ENCODE data around the gene ASB5. TPM values are rescaled to one million over a fixed set of nuclear protein-coding genes. Genes with fewer than 3 reads are reported as not detected.

Gene ASB5
- total and polyA plus RNA-seq, 2 of the 8 experiments (the other 6 are each of a cell fraction or from before 2014, with no cell fraction given): 0.02 TPM; not detected in 1

DNA sequence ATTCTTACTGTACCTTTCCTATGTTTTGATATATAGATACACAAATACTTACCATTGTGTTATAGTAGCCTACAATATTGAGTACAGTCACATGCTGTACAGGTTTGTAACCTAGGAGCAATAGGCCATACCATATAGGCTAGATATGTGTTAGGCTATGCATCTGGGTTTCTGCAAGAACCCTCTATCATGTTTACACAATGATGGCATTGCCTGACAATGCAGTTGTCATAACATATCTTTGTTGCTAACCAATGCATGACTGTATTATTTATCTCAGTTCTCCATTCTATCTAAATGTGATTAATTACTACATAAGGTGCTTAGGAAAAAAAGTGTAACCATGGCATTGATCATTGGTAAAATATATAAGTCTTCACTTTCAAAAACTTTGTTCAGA lies 40.8 kb upstream of the ASB5 start:
- Histone ChIP-seq H2BK120ac (replicated peaks; ENCODE audit: low read depth, low read length) (no peak overlapping the region), H3K4me3 (ENCODE audit: extremely low read depth in 1 of 4, insufficient read depth in 2 of 4, low read depth in 3 of 4, low read length in 4 of 4) (no peak overlapping the region), H3K14ac (ENCODE audit: insufficient read length) (no peak overlapping the region), H3K79me1 (ENCODE audit: low read depth, low read length) (no peaks in the 10 kb centered on the region), H3K56ac (replicated peaks; ENCODE audit: insufficient read length, low read depth, low read length) (no peak overlapping the region), H4K91ac (replicated peaks; ENCODE audit: insufficient read length, low read length) (no peak overlapping the region), H4K20me1 (replicated peaks in 1 of 2; ENCODE audit: control insufficient read depth in 1 of 2, insufficient read depth in 2 of 2, low read length in 2 of 2) (no peaks in the 10 kb centered on the region), H3K79me2 (ENCODE audit: control insufficient read depth in 1 of 2, insufficient read depth in 2 of 2, low read length in 2 of 2) (no peaks in the 10 kb centered on the region), H2BK5ac (ENCODE audit: low read depth, low read length) (no peak overlapping the region), H2BK15ac (ENCODE audit: low read length) (no peak overlapping the region), H2BK20ac (ENCODE audit: low read length) (no peak overlapping the region), H2BK12ac (ENCODE audit: low read depth, low read length) (no peak overlapping the region), H3K9ac (replicated peaks in 1 of 4; ENCODE audit: extremely low read depth in 1 of 4, low read depth in 3 of 4, low read length in 3 of 4) (no peak overlapping the region), H3K27ac (ENCODE audit: low read depth, low read length) (no peak overlapping the region), H3K23ac (ENCODE audit: insufficient read length) (no peak overlapping the region), H2AK5ac (ENCODE audit: low read depth, low read length) (no peak overlapping the region), H3K9me3 (ENCODE audit: insufficient read depth in 2 of 2, low read depth in 1 of 2, low read length in 1 of 2) (no peaks in the 10 kb centered on the region), H3K23me2 (ENCODE audit: low read depth, low read length) (no peaks in the 10 kb centered on the region), H4K8ac (ENCODE audit: extremely low read depth, insufficient read depth, low read length) (no peak overlapping the region), H4K5ac (ENCODE audit: insufficient read length, low read depth, low read length) (no peak overlapping the region), H3K18ac (ENCODE audit: extremely low read depth, low read length) (no peak overlapping the region), H2AFZ (ENCODE audit: low read length) (no peak overlapping the region), H3K36me3 (ENCODE audit: control insufficient read depth in 2 of 4, insufficient read depth in 4 of 4, low read length in 3 of 4) (no peaks in the 10 kb centered on the region; a peak in 1 of 8 replicates), H3K4me2 (ENCODE audit: insufficient read depth in 1 of 2, low read depth in 2 of 2, low read length in 2 of 2) (no peak overlapping the region), H3K27me3 (replicated peaks in 1 of 4; ENCODE audit: control insufficient read depth in 3 of 4, extremely low read depth in 1 of 4, insufficient read depth in 3 of 4, low read length in 3 of 4) (peaks cover 0 to 5% (median 3%) of the 10 kb centered on the region in 4 experiments; a peak in 3 of 7 replicates), H3K4ac (replicated peaks; ENCODE audit: insufficient read length, low read depth, low read length) (no peak overlapping the region), H3K4me1 (replicated peaks in 1 of 4; ENCODE audit: control insufficient read depth in 3 of 4, insufficient read depth in 4 of 4, low read length in 3 of 4) (no peaks in the 10 kb centered on the region)
- DNase-seq (ENCODE audit: low read depth in 1 of 2, low spot score in 2 of 2) (no peak), FAIRE-seq (no peak)
- TF ChIP-seq TAF7 (optimal IDR thresholded peaks at IDR 0.05; ENCODE audit: borderline replicate concordance, low read depth, low read length): no peak
- no peak for TF ChIP-seq SIN3A (conservative IDR thresholded peaks at IDR 0.05 in 1 of 2, IDR thresholded peaks at IDR 0.05 in 1 of 2; ENCODE audit: low read depth in 1 of 2, low read length in 2 of 2)
- TF ChIP-seq, protein P1, sequence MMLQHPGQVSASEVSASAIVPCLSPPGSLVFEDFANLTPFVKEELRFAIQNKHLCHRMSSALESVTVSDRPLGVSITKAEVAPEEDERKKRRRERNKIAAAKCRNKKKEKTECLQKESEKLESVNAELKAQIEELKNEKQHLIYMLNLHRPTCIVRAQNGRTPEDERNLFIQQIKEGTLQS (IDR thresholded peaks at IDR 0.05; ENCODE audit: insufficient read depth, low read depth, low read length): no peak
- ChIA-PET CTCF (ENCODE audit: partially characterized antibody) (no interaction called here), POLR2A (ENCODE audit: partially characterized antibody) (no interaction called here)

All from H1 (cell line).